Panc1 (cell line): ENCODE data around the gene NEU2. TPM values are rescaled to one million over a fixed set of nuclear protein-coding genes. Genes with fewer than 3 reads are reported as not detected.

Source experiments
- ATAC-seq: fragments of 200-7000 bp; cut with Tn5 transposase; 2 replicates; pipeline ENCODE4 v1.9.1; 2020; ENCODE audit warnings: mild to moderate bottlenecking, moderate library complexity
- BruUV-seq: library from RNA; stranded (reverse); fragments of 400-500 nt; replicated peaks from 2 replicates; lab custom pipeline; 2021; lab: Mats Ljungman, UMichigan
- CTCF ChIA-PET: fragments of 300-600 bp; sonication (Branson Sonifier 250); formaldehyde crosslinking; loops from one replicate; lab custom pipeline; 2022; ENCODE audit warnings: antibody characterized with exemption; lab: Charles Lee
- POLR2A ChIA-PET: fragments of 300-600 bp; sonication (Branson Sonifier 250); formaldehyde crosslinking; loops from one replicate; lab custom pipeline; 2022; ENCODE audit warnings: antibody characterized with exemption; lab: Charles Lee
- DNase-seq: peaks from one replicate; pipeline ENCODE4 v3.0.0-alpha.2; 2010; ENCODE audit warnings: low read depth, low spot score
- H3K27ac ChIP-seq: 2 replicates; pipeline ENCODE4 v1.5.1; 2011; ENCODE audit warnings: mild to moderate bottlenecking, low read length, inconsistent platforms
- H3K27me3 ChIP-seq: fragments of 200-500 bp; sonication (Bioruptor generic); 2 replicates; pipeline ENCODE4 v1.6.0; 2014; ENCODE audit warnings: low read length, inconsistent platforms; ENCODE audit not compliant: control insufficient read depth, insufficient read depth
- H3K36me3 ChIP-seq: fragments of 200-500 bp; sonication (Bioruptor generic); 2 replicates; pipeline ENCODE4 v1.5.1; 2014; ENCODE audit warnings: inconsistent platforms, mild to moderate bottlenecking, low read length, moderate library complexity; ENCODE audit not compliant: control insufficient read depth, insufficient read depth
- H3K4me1 ChIP-seq: 2 replicates; pipeline ENCODE4 v1.5.1; 2011; ENCODE audit warnings: inconsistent platforms, mild to moderate bottlenecking, low read length, moderate library complexity; ENCODE audit not compliant: control insufficient read depth, insufficient read depth
- H3K4me3 ChIP-seq, 2 experiments: 2 replicates each; pipeline ENCODE4 v1.5.1; 2011 to 2012; ENCODE audit warnings: low read depth in 2 of 2, low read length in 2 of 2, mild to moderate bottlenecking in 2 of 2, inconsistent platforms in 1 of 2, moderate library complexity in 1 of 2
- H3K9me3 ChIP-seq: fragments of 200-500 bp; sonication (Bioruptor generic); 2 replicates; pipeline ENCODE4 v1.5.1; 2014; ENCODE audit warnings: low read depth, mild to moderate bottlenecking, inconsistent platforms, low read length, moderate library complexity; ENCODE audit not compliant: control insufficient read depth, insufficient read depth
- POLR2AphosphoS5 ChIP-seq: IDR thresholded peaks from 2 replicates; pipeline ENCODE4 v1.6.1; 2012; ENCODE audit warnings: mild to moderate bottlenecking, low read depth, low read length, moderate library complexity
- SIN3A ChIP-seq: IDR thresholded peaks from 2 replicates; pipeline ENCODE4 v1.6.1; 2012; ENCODE audit warnings: low read depth, mild to moderate bottlenecking, low read length, moderate library complexity, borderline replicate concordance; ENCODE audit not compliant: insufficient read depth
- TCF7L2 ChIP-seq: IDR thresholded peaks from 2 replicates; pipeline ENCODE4 v1.6.1; 2011; ENCODE audit warnings: mild to moderate bottlenecking, low read depth, low read length, inconsistent platforms
- in situ Hi-C: cut with HindIII; loops from 2 replicates; pipeline ENCODE4 v1.10.0; 2016; ENCODE audit warnings: low sequenced_read_pairs, low pct_unique_long_range_greater_than_20kb
- intact Hi-C: fragments of 100-400 bp; cut with micrococcal nuclease; formaldehyde crosslinking; loops from one replicate; pipeline ENCODE4 v1.10.0; 2022; ENCODE audit not compliant: unreplicated experiment
- total RNA-seq: library from RNA; stranded (reverse); gene quantifications from one replicate; pipeline ENCODE4 v1.2.1, GENCODE V29; 2021; ENCODE audit not compliant: unreplicated experiment
- TF ChIP-seq, protein P1 (sequence below), 2 experiments: IDR thresholded peaks; 2 replicates each; pipeline ENCODE4 v1.6.1; 2011 to 2012; ENCODE audit warnings: low read depth in 2 of 2, control low read depth in 1 of 2, low read length in 1 of 2, mild to moderate bottlenecking in 1 of 2, moderate library complexity in 1 of 2; ENCODE audit not compliant: insufficient read depth in 1 of 2
- TF ChIP-seq, protein P2 (sequence below): fragments of 450-650 bp; IDR thresholded peaks from 2 replicates; pipeline ENCODE4 v1.5.1; 2017; ENCODE audit warnings: mild to moderate bottlenecking

The NEU2 gene
- total RNA-seq, 1 experiment from 2014 or later = not detected

DNA sequence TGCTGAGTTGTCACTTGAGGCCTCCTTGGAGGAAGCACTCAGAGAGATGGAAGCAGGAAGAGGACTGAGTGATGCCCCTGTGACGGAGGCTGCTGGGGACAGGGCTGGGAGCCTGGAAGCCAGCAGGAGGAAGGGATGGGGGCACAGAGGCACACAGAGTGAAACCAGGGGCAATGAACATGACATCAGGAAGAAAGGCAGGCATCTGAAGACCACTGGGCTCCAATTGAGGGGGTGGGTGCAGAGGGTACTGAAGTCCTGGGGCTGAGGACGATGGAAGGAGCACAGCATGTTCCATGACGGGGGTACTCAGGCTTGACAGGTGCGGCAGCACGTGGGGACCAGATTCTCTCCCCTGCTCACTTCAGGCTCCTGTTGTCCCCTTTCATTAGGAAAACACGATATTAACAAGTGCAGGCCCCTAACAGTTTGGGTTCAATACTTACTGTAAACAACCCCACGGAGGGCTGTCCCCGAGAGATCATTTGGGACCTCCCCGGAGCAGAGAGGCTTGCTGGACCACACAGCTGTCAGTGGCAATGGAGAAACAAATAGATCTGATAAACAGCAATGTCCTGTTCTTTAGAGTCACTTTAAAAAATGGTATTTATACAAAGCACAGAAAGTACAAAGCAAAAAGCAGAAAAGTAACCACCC lies 36.4 kb downstream of the NEU2 start:
- Histone ChIP-seq H3K4me3 (no peak overlapping the region), H3K4me1 (no peaks in the 10 kb centered on the region), H3K9me3 (peaks cover 9% of the 10 kb centered on the region; the same call in 1 of the 2 replicates), H3K27ac (no peak overlapping the region), H3K27me3 (no peaks in the 10 kb centered on the region), H3K36me3 (no peaks in the 10 kb centered on the region)
- CTCF ChIA-PET = no interaction called here
- no TSS peak for BruUV-seq
- no peak for ATAC-seq
- in situ Hi-C loops (no loop called here), intact Hi-C loops (no loop called here)
- TF ChIP-seq SIN3A = no peak
- TF ChIP-seq TCF7L2 = no peak
- no peak for TF ChIP-seq POLR2AphosphoS5
- TF ChIP-seq, protein P1, sequence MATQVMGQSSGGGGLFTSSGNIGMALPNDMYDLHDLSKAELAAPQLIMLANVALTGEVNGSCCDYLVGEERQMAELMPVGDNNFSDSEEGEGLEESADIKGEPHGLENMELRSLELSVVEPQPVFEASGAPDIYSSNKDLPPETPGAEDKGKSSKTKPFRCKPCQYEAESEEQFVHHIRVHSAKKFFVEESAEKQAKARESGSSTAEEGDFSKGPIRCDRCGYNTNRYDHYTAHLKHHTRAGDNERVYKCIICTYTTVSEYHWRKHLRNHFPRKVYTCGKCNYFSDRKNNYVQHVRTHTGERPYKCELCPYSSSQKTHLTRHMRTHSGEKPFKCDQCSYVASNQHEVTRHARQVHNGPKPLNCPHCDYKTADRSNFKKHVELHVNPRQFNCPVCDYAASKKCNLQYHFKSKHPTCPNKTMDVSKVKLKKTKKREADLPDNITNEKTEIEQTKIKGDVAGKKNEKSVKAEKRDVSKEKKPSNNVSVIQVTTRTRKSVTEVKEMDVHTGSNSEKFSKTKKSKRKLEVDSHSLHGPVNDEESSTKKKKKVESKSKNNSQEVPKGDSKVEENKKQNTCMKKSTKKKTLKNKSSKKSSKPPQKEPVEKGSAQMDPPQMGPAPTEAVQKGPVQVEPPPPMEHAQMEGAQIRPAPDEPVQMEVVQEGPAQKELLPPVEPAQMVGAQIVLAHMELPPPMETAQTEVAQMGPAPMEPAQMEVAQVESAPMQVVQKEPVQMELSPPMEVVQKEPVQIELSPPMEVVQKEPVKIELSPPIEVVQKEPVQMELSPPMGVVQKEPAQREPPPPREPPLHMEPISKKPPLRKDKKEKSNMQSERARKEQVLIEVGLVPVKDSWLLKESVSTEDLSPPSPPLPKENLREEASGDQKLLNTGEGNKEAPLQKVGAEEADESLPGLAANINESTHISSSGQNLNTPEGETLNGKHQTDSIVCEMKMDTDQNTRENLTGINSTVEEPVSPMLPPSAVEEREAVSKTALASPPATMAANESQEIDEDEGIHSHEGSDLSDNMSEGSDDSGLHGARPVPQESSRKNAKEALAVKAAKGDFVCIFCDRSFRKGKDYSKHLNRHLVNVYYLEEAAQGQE (IDR thresholded peaks at IDR 0.05; ENCODE audit: insufficient read depth in 1 of 2, low read depth in 2 of 2, low read length in 1 of 2) = no peak
- no peak for DNase-seq
- POLR2A ChIA-PET = interaction anchor here (0.7 kb wide), 1 partner anchor 12 kb away, joined by 4 read pairs; no protein-coding TSS in a partner anchor

DNA sequence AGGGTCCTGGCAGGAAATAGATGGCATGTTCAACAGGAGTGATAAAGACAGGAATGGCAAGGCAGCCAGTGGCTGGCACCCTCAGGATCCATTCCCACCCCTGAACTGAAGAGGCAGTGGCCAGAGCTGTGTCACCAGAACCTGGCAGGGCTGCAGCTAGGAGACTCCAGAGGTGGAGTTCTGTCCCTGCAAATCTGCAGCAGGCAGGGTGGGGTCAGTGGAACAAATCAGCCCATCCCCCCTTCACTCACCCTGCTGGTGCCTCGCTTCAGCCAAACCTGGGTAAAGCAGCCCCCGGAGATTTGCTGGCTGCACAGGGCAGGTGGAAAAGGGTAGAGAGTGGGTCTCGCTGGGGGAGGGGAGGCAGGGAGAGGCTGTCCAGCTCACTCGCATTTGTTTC lies 40.4 kb downstream of the NEU2 start:
- Histone ChIP-seq H3K27me3 (no peaks in the 10 kb centered on the region), H3K9me3 (peaks cover 9% of the 10 kb centered on the region; the same call in 1 of the 2 replicates), H3K4me1 (no peaks in the 10 kb centered on the region), H3K36me3 (no peaks in the 10 kb centered on the region), H3K4me3 (no peak overlapping the region), H3K27ac (no peak overlapping the region)
- ATAC-seq (no peak), DNase-seq (no peak)
- TF ChIP-seq SIN3A (no peak), TCF7L2 (no peak), POLR2AphosphoS5 (no peak)
- TF ChIP-seq, protein P2, sequence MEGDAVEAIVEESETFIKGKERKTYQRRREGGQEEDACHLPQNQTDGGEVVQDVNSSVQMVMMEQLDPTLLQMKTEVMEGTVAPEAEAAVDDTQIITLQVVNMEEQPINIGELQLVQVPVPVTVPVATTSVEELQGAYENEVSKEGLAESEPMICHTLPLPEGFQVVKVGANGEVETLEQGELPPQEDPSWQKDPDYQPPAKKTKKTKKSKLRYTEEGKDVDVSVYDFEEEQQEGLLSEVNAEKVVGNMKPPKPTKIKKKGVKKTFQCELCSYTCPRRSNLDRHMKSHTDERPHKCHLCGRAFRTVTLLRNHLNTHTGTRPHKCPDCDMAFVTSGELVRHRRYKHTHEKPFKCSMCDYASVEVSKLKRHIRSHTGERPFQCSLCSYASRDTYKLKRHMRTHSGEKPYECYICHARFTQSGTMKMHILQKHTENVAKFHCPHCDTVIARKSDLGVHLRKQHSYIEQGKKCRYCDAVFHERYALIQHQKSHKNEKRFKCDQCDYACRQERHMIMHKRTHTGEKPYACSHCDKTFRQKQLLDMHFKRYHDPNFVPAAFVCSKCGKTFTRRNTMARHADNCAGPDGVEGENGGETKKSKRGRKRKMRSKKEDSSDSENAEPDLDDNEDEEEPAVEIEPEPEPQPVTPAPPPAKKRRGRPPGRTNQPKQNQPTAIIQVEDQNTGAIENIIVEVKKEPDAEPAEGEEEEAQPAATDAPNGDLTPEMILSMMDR = no peak
- TF ChIP-seq, protein P1 (IDR thresholded peaks at IDR 0.05; ENCODE audit: insufficient read depth in 1 of 2, low read depth in 2 of 2, low read length in 1 of 2) = no peak
- intact Hi-C loops = no loop called here
- in situ Hi-C loops = no loop called here
- BruUV-seq = no TSS peak
- ChIA-PET POLR2A (interaction anchor here (0.7 kb wide), 1 partner anchor 33 kb away, joined by 11 read pairs; no protein-coding TSS in a partner anchor), CTCF (no interaction called here)
